Measurements from ENCODE around the gene AUTS2.

The AUTS2 gene

GRCh38 chr7:69598081-69598486 is at the start of gene AUTS2:
Gene AUTS2, plus strand, starts transcription at chr7:69598475. Its CDS starts 1,179 bp downstream, at chr7:69599654.
- DNase-seq: peak; percentile 96

GRCh38 chr7:69550991-69551390 is 47.3 kb upstream of the AUTS2 start:
- no peak for DNase-seq

- no peak for DNase-seq
Measured at GRCh38 chr7:69553190-69553589, 45.1 kb upstream of the AUTS2 start.

GRCh38 chr7:69561266-69561960 is 36.9 kb upstream of the AUTS2 start:
- DNase-seq: no peak

GRCh38 chr7:69564454-69565417 is 33.5 kb upstream of the AUTS2 start:
- peak; percentile 9 for DNase-seq

GRCh38 chr7:69567800-69568199 is 30.5 kb upstream of the AUTS2 start:
- DNase-seq: no peak

GRCh38 chr7:69568266-69568665 is 30.0 kb upstream of the AUTS2 start:
- no peak for DNase-seq

GRCh38 chr7:69575651-69576050 is 22.6 kb upstream of the AUTS2 start:
- no peak for DNase-seq

- DNase-seq: no peak
Measured at GRCh38 chr7:69577221-69577620, 21.1 kb upstream of the AUTS2 start.

GRCh38 chr7:69585169-69585568 is 13.1 kb upstream of the AUTS2 start:
- no peak for DNase-seq

- DNase-seq: no peak
Measured at GRCh38 chr7:69586321-69586720, 12.0 kb upstream of the AUTS2 start.

- DNase-seq: no peak
Measured at GRCh38 chr7:69588773-69589172, 9.5 kb upstream of the AUTS2 start.

GRCh38 chr7:69591805-69592204 is 6.5 kb upstream of the AUTS2 start:
- no peak for DNase-seq

- no peak for DNase-seq
Measured at GRCh38 chr7:69593511-69593910, 4.8 kb upstream of the AUTS2 start.

GRCh38 chr7:69595415-69595814 is 2.9 kb upstream of the AUTS2 start:
- DNase-seq: no peak

- DNase-seq: no peak
Measured at GRCh38 chr7:69596056-69596455, 2.2 kb upstream of the AUTS2 start.

GRCh38 chr7:69596723-69597277 is 1.5 kb upstream of the AUTS2 start:
- no peak for DNase-seq

GRCh38 chr7:69597278-69598076 is 798 bp upstream of the AUTS2 start:
- no peak for DNase-seq

- no peak for DNase-seq
Measured at GRCh38 chr7:69598487-69599285, 411 bp downstream of the AUTS2 start.

GRCh38 chr7:69599286-69599954 is 1.1 kb downstream of the AUTS2 start:
- peak; percentile 37 for DNase-seq

GRCh38 chr7:69599955-69600709 is 1.9 kb downstream of the AUTS2 start:
- no peak for DNase-seq
